NCI-H146 treated with DMSO at 0.1 percent for 48 hours (cell line): Measurements from ENCODE around the gene RAB8B.
"Not testable (repeated sequence)": the region's sequence is repeated elsewhere in the genome, so short reads cannot be mapped to it uniquely, and the experiment has no call there.

ENCODE experiments used
- DNase-seq: peaks from one replicate; lab custom pipeline; 2025; ENCODE audit not compliant: unreplicated experiment; lab: John Stamatoyannopoulos, UW

RAB8B gene

DNA sequence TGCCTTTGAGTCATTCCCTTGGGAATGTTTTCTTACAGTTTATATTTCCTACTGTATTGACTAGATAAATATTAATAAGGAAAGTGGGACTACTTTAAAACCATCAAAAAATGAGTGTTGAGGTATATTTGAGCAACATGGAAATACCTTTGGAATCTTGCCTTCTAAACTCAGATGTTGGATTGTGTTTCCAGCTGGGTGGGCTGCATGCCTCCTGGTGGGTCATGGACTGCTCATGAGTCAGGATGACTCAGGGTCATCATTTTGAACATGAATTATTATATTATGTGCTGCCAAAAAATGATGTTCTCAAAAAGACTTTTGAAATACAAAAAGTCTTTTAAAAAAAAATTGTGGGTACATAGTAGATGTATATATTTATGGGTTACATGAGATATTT is 46.9 kb downstream of the RAB8B start:
- no peak for DNase-seq

DNA sequence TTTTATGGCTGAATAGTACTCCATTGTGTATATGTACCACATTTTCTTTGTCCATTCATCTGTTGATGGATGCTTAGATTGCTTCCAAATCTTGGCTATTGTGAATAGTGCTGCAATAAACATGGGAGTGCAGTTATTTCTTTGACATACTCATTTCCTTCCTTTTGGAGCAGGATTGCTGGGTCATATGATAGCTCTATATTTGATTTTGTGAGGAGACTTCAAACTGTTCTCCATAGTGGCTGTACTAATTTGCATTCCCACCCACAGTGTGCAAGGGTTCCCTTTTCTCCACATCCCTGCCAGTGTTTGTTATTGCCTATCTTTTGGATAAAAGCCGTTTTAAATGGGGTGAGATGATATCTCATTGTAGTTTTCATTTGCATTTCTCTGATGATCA is 47.7 kb downstream of the RAB8B start:
- not testable (repeated sequence) for DNase-seq

DNA sequence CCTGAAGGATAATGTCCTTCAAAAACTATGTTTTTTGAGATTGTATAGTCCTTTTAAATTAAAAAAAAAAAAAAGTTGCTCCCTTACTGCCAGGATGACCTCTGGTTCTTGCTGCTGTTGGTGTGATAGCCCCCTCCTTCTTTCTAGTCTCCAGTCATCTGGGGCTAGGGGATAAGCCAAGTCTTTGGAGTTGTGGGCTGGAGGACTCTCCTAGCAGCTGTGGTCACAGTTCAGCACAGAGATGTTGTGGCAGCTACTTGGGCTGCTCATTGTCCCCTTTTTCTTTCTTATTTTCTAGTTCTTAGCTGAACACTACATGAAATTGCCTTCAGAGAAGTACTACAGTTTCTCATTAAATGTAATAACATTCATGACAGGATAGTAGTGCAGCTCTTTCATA is 48.8 kb downstream of the RAB8B start:
- no peak for DNase-seq

DNA sequence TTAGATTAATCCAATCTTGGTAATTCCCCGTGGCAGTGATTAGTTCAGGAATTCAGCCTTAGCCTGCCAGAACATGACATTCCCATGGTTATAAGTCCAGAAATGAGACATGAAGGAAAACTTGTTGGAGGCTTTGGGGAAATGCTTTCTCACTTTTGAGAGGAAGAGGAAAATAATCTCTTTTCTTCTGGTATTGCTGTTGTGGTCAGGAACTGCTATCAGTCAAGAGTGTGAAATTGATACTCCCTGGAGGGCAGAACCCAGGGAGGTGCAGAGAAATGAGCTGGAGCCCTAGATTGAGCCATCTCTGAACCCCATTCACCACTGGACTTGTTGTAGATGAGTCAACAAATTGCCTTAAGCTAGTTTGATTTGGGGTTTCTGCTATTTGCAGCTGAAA is 49.4 kb downstream of the RAB8B start:
- DNase-seq = no peak

DNA sequence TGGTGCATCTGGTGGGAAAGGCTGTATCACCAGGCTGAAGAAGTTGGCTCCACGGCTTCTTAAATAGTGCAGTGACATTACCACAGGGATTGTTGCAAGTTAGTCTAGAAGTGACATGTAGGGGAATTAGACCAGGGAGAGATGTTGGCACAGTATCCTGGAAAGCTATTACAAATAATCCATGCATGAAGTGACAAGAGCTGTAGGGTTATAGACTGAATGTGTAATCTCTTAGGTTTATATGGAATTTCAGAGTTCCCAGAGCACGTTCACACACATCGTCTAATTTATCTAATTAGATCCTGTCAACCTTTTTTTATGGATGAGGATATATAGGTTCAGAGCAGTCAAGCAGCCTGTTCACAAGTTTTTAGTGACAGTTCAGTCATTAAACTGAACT is 50.7 kb downstream of the RAB8B start:
- no peak for DNase-seq

DNA sequence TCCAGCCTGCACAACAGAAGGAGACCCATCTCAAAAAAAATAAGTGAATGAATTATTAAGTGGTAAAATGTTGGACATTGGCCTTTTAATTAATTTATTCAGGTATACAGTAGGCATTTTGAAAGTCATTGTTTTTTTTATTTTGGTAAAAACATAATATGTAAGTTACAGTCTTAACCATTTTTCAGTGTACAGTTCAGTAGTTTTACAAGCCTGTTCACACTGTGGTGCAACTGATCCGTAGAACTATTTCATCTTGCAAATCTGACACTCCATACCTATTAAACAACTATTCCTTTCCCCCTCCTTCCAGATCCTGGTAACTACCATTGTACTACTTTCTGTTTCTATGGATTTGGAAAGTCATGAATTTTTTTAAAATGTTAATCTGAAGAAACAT is 51.9 kb downstream of the RAB8B start:
- no peak for DNase-seq

DNA sequence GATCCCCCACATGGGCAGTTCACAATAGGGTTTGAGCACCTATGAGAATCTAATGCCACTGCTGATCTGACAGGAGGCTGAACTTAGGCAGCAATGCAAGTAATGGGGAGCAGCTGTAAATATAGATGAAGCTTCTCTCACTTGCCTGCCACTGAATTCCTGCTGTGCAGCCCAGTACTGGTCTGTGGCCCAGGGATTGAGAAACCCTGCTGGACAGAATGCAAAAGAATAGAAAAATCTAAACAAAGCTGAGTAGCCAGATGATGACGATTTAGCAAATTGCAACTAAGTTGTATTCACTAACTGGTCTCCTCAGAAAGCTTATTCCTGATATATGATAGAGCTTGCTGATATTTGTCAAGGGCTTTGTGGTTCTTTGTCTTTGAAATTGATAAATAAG is 53.7 kb downstream of the RAB8B start:
- no peak for DNase-seq

DNA sequence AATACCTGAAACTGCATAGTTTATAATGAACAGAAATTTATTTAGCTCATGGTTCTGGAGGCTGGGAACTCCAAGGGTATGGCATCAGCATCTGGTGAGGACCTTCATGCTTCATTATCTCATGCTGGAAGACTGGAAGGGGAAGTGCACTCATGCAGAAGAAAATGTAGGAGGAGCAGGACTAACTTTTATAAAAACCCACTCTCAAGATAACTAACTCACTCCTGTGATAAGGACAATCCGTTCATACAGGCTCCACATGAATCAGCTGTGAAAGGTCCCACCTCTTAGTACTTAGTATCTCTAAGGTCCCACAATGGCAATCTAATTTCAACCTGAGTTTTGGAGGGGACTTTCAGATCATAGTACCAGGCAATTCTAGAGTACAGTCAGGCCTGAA is 54.4 kb downstream of the RAB8B start:
- DNase-seq = no peak

DNA sequence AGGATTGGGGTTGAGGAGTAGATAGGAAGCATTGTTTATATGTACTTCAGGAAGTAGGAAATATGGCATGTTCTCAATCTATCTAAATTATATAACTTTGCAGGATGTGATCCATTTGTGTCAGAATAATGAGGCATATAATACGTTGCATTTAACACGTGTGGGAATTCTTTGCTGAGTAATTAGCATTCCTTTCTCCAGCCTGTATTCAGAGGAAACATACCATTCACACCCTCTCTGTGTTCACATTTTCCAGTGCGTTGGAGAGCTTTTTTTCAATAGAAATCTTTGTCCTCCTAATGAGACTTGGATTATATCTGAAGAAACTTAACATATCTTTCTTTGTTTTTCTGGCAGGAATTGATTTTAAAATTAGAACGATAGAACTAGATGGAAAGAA is 55.0 kb downstream of the RAB8B start:
- DNase-seq = no peak

DNA sequence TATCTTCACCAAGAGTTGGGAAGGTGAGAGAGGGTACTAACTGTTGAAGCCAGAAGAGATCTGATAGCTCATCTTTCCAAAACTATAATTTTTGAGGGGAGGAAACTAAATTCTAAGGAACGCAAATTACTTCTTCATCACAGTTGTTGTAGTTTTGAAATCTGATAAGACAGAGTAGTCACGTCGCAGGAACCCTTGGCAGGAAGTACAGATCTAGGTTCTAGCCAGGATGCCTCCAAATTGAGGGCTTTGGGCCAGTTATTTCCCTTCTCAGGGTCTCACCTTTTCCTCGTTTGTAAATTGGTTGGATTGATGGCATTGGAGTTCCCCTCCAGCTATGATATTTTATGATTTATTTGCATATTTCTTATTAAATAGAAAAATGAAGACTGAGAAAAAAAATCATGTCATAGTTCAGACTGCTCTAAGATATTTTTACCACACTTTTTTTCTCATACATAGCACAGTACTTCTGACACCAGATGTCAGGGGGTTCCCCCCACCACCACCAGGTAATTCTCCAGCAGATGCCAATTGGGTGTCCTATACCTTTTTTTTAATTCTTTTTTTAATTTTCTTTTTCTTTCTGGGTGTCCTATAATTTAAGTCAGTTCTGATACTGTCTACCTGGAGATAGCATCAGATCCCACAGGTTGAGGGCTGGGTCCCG is 55.7 kb downstream of the RAB8B start:
- no peak for DNase-seq

DNA sequence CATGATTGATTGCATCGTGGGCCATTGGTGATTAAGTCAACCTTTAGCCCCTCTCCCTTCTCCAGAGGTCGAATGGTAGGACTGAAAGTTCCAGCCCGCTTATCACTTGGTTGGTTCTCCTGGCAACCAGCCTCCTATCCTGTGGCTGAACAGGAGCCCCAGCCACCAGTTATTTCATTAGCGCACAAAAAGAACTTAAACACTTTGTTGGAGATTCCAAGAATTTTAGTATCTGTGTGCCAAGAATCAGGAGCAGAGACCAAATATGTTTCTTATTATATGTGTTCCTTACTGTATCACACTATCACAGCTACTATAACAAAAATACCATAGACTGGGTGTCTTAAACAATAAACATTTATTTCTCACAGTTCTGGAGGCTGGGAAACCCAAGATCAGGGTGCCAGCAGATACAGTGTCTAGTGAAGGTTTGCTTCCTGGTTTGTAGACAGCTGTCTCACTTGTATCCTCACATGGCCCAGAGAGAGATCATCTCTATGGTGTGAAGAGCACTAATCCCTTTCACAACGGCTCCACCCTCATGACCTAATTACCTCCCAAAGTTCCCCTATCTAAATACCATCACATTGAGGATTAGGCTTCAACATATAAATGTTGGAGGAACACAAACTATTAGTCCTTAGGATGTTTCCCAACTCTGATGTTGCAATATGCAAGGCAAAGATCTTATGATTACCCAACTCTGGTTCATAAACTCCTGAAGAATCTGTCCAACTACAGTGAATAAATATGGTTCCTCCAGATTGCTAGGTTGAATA is 57.5 kb downstream of the RAB8B start:
- DNase-seq = no peak

DNA sequence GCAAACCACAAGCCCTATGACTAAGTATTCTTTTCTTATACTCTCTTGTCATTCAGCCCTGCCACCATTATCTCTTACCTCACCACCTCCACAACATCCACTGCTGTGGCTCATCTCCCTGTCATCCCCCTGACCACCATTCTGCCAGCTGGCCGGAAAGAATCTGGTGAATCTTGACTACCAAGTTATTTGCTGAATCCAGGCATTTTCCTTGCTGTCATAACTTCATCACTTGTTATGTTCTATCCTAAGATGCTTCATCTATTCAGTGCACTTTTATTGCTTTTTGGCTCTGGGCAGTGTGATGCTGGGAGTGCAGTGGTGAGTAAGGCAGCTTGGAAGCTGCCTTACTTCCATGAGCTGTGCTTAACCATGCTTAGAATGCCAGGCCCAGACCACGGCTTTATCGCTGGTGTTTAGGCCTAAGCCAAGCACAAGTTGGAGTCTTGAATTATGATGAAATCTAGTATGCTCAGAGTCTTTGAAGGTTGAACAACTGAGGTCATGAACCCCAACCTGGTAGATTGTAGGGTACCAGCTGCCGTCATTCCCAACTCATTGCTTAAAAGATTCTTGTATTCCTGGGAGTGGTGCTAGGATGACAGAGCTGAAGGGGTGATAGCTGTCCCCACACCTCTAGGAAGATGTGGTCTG is 61.0 kb downstream of the RAB8B start:
- no peak for DNase-seq

DNA sequence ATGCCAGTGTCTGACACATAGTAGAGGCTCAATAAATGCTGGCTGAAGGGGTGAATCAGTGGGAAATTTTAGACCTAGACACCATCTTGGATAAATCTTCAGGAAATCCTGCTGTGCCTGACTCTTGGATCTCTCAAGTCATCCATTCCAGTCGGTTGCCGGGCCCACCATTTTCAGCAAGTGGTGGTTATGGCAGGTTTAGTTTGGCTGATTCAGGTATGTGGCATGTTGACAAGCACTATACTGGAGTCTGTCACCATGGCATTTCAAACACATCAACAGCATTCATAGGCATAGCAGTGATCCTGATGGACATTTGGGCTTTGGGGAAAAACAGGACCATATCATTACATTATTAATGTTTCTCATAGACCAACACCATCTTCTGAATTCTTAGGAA is 62.3 kb downstream of the RAB8B start:
- no peak for DNase-seq

DNA sequence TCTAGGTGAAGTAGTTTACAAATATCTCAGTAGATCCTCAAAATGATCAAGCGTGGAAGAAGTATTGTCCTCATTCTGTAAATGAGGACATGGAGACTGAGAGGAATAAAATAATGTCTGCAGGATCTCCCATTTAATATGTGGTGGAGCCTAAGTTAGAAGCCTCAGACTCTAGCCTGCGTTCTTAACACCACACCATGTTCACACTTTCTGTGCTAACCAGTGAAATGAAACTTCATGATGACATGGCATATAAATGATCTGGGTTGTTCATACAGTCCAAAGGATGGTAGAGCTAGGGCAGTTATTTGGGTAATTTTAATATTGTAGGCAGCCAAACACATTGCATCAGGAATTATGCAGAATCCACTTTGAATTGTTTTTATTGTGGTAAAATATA is 62.9 kb downstream of the RAB8B start:
- DNase-seq = no peak

DNA sequence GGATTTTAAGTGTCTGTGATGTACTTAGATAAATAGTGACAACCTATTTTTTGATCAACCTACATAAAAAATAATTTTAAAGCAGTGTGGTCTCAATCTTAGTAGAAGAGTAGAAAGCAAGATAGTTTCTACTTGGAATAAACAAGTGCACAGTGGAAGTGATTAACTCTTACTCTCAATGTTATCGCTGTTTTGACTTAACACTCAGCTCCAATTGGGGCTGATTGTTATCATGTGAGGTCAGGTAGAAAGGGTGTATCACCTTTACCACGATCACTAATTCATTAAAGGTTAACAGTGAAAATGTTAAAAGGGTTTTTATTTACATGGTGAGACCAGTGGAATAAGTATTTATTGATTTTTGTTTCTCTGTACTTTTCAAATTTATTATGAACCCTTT is 65.6 kb downstream of the RAB8B start:
- DNase-seq = no peak

DNA sequence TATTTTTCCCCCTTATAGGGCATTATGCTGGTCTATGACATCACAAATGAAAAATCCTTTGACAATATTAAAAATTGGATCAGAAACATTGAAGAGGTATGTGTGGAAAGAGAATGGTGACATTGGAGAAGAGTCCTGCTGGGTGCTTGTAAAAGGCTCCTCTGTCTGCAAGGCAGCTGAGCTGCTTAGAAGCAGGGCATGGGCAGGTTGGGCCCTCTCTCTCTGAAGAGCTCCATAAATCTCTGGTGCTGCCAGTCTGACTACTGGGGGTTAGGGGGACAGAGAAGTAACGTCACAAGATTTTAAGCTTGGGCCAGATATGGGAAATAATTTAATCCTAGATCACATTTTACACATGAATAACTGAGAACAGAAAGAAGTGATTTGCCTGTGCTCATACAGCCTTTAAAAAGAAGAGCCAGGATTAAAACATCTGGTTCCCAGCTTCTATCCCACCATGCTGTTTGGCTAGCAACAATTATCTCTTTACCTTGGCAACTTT is 66.1 kb downstream of the RAB8B start:
- DNase-seq = no peak

DNA sequence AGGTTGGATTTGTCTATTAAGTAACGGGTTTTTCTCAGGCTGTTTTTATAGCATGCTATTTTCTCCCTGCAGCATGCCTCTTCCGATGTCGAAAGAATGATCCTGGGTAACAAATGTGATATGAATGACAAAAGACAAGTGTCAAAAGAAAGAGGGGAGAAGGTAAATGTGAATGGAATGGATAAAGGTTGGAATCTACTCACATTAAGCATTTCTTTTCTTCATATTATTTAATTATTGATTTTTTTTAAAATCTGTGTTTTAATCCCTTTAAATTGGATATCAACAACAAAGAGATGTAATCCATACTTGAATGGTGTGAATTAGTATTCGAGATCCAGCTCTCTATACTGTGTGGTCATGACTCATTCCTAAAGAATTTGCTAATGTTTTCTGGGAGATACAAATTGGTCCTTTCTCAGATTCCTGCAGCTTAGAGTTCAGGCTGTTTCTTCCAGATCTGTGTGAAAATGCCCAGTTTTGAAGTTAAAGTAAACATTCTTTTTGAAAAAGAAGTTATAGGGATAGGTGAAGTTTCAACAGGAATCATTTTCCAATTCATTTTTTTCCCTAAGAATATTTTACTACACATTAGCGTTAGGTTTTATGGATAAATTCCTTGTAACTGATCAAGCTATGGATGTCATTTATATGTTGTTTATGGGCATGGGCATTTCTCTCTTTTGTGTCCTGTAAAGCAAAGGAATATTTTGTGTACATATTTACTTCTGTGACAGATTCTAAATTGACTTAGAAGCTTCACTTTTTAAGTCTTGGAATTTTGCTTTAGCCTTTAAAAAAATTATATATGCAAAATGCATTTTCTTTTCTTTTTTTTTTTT is 67.2 kb downstream of the RAB8B start:
- DNase-seq = no peak

DNA sequence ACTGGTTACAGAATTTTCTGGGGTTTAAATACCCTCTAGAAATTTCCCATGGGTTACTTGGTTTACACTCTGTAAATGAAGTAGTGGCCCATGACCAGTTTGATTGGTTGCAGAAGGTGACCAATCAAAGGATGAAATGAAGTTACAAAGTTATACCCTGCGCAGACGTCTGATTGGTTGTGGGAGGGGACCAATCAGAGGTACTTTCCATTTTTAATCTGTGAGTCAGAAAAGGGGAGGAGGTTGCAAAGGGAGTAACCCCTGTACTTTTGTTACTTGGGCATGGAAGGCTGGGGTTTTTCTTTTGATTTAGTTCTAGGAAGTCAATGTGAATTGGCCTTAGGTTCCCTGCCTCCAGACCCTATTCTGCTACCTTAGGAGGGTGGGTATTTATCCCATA is 69.3 kb downstream of the RAB8B start:
- DNase-seq = no peak

DNA sequence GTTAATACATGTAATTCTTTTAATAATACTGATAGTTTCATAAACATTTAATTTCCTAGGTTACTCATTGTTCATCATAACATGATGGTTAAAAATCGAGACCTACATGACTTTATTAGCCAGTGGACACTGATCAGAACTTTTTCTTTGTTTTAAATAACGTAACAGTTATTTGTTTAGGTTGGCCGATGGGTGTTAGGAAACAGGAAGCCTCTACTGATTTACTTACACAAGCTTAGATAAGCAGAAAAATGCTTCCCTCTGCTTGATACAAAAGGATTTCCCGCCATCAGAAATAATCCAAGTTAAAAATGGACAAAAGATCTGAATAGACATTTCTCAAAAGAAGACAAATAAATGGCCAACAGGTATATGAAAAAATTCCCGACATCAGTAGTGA is 71.4 kb downstream of the RAB8B start:
- DNase-seq = no peak

DNA sequence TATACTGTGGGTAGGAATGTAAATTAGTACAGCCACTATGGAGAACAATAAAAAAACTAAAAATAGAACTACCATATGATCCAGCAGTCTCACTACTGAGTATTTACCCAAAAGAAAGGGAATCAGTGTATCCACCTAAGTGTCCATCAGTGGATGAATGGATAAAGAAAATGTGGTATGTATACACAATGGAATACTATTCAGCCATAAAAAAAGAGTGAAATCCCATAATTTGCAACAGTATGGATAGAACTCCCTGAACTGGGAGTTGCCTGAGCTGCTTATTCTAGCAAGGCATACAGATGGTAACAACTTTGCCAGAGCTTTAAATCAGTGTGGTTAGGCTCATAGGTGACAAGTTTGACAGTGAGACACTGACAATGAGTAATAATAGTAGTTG is 71.9 kb downstream of the RAB8B start:
- DNase-seq = no peak

DNA sequence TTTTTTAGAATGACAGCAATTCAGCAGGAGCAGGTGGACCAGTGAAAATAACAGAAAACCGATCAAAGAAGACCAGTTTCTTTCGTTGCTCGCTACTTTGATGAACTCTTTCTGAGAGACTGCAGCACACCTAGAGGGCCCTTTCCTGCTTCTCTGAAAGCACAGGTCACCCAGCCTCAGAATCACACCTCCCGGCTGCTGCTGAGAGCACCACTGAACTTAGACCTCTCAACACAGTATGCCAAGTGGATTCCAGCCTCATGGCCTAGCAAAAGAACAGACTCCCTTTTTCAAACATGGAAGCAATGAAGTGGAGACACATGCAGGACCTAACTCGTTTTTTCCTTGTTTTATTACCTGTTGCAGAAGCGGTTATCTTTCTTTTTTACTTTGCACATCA is 74.1 kb downstream of the RAB8B start:
- DNase-seq = no peak
